PC-9 (cell line): ENCODE measurements around the gene MPL.

Experiments used
- CTCF ChIP-seq: fragments of 200-600 bp; sonication (generic); conservative IDR thresholded peaks from 2 replicates; pipeline ENCODE4 v1.6.1; 2017; ENCODE audit warnings: mixed run types, antibody characterized with exemption, mild to moderate bottlenecking, moderate library complexity
- EZH2 ChIP-seq: fragments of 200-600 bp; sonication (generic); IDR thresholded peaks from 2 replicates; pipeline ENCODE4 v1.8.0; 2017; ENCODE audit warnings: antibody characterized with exemption, low read depth

GRCh38 chr1:43307458-43308158, 30.0 kb upstream of the MPL start:
- no peak for TF ChIP-seq EZH2
- TF ChIP-seq CTCF: no peak
